ENCODE data around the gene FSCN2.

- TF ChIP-seq CTCF (optimal IDR thresholded peaks at IDR 0.05 in 1 of 3, IDR thresholded peaks at IDR 0.05 in 1 of 3, conservative IDR thresholded peaks at IDR 0.05 in 1 of 3; ENCODE audit: extremely low read depth in 1 of 3, insufficient read depth in 2 of 3, low read length in 3 of 3), result no peak
- no peak for TF ChIP-seq EZH2 (IDR thresholded peaks at IDR 0.05; ENCODE audit: low read length)
These were observed 14.3 kb upstream of the FSCN2 start for GRCh38 chr17:81513753-81514488.
